Dedifferentiated amniotic fluid mesenchymal stem cell (primary cell): ENCODE data around the gene ADA.
A peak's percentile ranks its signal among the peaks of the same experiment; 100 is the strongest.

Experiments used
- DNase-seq: peaks from one replicate; pipeline ENCODE4 v3.0.0-alpha.2; 2016; ENCODE audit errors: extremely low spot score

ADA gene

GRCh38 chr20:44624152-44624551, 27.3 kb downstream of the ADA start:
- DNase-seq, result no peak

GRCh38 chr20:44622501-44623270, 28.8 kb downstream of the ADA start:
- no peak for DNase-seq

- DNase-seq, result no peak
Measured at GRCh38 chr20:44621939-44622338, 29.6 kb downstream of the ADA start.

GRCh38 chr20:44621325-44621724, 30.2 kb downstream of the ADA start:
- no peak for DNase-seq

GRCh38 chr20:44620030-44620429, 31.5 kb downstream of the ADA start:
- DNase-seq, result no peak

GRCh38 chr20:44619294-44619693, 32.2 kb downstream of the ADA start:
- no peak for DNase-seq

GRCh38 chr20:44618318-44618731, 33.2 kb downstream of the ADA start:
- no peak for DNase-seq

- no peak for DNase-seq
Measured at GRCh38 chr20:44616604-44616964, 34.9 kb downstream of the ADA start.

- no peak for DNase-seq
Measured at GRCh38 chr20:44615876-44616603, 35.5 kb downstream of the ADA start.

- no peak for DNase-seq
Measured at GRCh38 chr20:44615169-44615791, 36.2 kb downstream of the ADA start.

- no peak for DNase-seq
Measured at GRCh38 chr20:44614525-44614924, 37.0 kb downstream of the ADA start.

- no peak for DNase-seq
Measured at GRCh38 chr20:44613575-44613974, 37.9 kb downstream of the ADA start.

- no peak for DNase-seq
Measured at GRCh38 chr20:44610313-44610962, 41.1 kb downstream of the ADA start.

- peak; percentile 84 for DNase-seq
Measured at GRCh38 chr20:44609516-44610312, 41.8 kb downstream of the ADA start.

- DNase-seq, result no peak
Measured at GRCh38 chr20:44609006-44609515, 42.4 kb downstream of the ADA start.

GRCh38 chr20:44606725-44607441, 44.6 kb downstream of the ADA start:
- no peak for DNase-seq

GRCh38 chr20:44603327-44603726, 48.2 kb downstream of the ADA start:
- no peak for DNase-seq

GRCh38 chr20:44601801-44602204, 49.7 kb downstream of the ADA start:
- peak; percentile 70 for DNase-seq

GRCh38 chr20:44601236-44601671, 50.2 kb downstream of the ADA start:
- no peak for DNase-seq

- no peak for DNase-seq
Measured at GRCh38 chr20:44600758-44601201, 50.7 kb downstream of the ADA start.

GRCh38 chr20:44600301-44600700, 51.2 kb downstream of the ADA start:
- no peak for DNase-seq
